GM12873 (cell line): Measurements from ENCODE around the gene CLIC1.

Experiments
- TF ChIP-seq, protein P1 (sequence below): IDR thresholded peaks from 2 replicates; pipeline ENCODE4 v1.5.1; 2012; ENCODE audit warnings: low read depth, mild to moderate bottlenecking, moderate library complexity, low read length, control low read depth; ENCODE audit not compliant: insufficient read depth; ENCODE audit errors: missing control alignments

Gene CLIC1

DNA sequence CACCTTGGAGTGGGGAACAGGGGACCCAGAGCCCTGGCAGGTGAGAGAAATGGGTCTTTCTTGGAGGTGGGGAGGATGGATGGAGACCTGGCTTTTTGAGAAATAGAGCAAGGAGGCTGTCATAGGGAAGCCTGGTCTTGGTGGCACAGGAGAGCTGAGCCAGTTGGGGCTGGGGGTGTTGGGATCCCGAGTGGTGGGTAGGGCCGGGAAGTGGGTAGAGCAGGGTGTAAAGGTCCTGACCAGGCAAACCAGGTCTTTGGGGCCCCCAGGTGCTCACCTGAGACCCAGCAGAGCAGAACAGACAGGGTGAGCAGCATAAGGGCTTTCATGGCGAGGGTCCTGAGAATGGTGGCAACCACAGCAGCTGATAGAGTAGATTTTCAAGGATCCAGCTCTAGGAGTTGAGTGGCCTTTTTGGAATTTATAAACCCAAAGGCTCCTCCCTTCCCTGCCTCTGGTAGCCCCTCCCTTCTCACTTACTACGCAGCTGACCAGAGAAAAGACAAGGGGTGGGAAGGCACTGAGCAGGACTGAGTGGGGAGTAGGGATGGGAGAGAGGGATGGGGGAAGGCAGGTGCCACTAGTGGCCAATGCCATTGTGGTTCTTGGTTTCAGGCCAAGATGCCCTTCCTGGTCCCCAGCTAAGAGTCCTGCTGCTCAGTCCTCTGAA is 14.8 kb downstream of the CLIC1 start, which contains the start of gene LY6G6C:
LY6G6C (minus strand) TSS at position 396 of the 670 bp plus-strand sequence; CDS start at position 329, 67 bp downstream.
- TF ChIP-seq, protein P1, sequence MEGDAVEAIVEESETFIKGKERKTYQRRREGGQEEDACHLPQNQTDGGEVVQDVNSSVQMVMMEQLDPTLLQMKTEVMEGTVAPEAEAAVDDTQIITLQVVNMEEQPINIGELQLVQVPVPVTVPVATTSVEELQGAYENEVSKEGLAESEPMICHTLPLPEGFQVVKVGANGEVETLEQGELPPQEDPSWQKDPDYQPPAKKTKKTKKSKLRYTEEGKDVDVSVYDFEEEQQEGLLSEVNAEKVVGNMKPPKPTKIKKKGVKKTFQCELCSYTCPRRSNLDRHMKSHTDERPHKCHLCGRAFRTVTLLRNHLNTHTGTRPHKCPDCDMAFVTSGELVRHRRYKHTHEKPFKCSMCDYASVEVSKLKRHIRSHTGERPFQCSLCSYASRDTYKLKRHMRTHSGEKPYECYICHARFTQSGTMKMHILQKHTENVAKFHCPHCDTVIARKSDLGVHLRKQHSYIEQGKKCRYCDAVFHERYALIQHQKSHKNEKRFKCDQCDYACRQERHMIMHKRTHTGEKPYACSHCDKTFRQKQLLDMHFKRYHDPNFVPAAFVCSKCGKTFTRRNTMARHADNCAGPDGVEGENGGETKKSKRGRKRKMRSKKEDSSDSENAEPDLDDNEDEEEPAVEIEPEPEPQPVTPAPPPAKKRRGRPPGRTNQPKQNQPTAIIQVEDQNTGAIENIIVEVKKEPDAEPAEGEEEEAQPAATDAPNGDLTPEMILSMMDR, result no peak

DNA sequence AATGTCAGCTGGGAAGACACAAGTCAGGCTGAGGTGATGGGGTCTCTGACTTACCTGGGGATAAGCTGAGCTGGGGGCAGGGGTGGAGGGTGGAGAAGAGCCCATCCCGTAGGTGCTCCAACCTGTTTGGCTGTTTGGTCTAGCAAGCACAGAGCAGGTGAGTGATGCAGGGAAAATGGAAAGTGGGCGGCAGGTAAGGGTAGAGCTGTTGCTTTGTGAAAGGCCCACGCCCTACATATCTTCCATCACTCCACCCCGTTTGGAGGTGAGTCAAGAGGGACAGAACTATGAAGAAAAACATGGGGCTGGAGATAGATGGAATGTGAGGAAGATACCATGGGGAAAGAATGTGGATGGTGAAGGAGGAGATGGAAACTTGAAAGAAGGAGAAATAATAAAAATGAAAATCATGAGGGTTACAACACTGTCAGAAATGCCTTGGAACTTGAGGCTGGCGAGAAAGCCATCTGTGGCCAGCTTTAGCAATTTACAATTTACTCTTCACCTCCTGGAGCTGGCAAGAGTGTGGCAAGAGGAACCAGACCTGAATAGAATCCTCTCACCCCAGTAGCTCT is 16.0 kb downstream of the CLIC1 start:
- TF ChIP-seq, protein P1, result no peak

DNA sequence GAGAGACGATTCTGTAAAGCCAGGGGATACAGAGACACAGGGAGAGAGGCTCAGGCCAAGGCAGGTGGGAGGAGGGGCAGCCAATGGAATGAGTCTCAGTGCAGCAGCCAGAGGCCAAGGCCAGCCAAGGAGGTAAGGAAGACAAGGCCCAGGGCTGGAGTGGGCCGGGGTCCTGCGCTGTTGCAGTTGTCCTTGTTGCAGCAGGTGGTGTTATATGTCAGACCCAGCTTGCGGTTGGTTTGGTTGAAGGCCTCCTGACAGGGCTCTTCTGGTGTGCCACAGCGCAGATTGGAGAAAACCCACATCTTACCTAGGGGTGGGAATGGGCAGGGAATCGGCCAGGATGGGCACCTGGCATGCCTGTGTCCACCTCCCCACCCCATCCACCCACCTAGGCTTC is 17.3 kb downstream of the CLIC1 start:
- TF ChIP-seq, protein P1, result no peak

DNA sequence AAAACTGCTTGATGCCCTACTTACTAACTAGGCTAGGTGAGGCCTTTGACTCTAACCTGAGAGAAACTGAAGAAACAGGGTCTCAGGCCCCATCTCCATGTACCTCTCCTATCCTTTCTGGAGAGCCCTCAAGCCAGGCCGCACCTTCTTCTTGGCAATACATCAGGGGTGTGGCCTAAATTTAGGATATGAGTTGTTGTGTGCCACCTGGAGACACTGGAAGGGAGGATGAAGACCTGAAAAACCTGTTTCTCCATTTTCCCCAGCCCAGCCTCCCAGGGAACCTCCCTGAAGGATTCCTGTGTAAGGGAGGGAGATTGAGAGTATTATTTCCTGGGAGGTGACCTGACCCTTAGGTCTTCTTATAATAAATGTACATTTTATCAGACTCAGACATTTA is 18.1 kb downstream of the CLIC1 start:
- TF ChIP-seq, protein P1, result no peak

DNA sequence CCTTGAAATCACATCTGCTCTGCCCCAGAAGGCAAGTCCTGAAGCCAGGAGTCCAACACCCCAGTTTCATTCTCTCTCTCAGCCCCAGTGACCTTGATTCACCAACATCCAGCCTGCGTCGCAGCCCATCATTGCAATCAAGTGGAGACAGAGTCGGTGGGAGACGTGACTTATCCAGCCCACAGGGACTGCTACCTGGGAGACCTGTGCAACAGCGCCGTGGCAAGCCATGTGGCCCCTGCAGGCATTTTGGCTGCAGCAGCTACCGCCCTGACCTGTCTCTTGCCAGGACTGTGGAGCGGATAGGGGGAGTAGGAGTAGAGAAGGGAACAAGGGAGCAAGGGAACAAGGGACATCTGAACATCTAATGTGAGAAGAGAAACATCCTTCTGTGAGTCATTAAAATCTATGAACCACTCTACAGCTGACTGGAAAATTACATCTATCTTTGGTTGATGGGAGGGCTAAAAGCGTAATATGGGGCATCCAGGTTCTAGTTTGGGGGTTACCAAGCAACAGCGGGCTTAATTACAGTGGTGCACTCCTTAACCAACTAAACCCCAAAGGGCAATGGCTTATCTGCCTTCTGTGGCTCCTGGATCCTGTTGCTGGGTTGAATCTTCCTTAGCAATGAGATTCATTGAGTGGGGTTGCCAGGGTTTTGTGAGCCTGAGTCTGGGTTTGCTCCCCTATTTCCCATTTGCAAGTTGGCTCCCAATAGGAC is 18.7 kb downstream of the CLIC1 start:
- TF ChIP-seq, protein P1, result no peak

DNA sequence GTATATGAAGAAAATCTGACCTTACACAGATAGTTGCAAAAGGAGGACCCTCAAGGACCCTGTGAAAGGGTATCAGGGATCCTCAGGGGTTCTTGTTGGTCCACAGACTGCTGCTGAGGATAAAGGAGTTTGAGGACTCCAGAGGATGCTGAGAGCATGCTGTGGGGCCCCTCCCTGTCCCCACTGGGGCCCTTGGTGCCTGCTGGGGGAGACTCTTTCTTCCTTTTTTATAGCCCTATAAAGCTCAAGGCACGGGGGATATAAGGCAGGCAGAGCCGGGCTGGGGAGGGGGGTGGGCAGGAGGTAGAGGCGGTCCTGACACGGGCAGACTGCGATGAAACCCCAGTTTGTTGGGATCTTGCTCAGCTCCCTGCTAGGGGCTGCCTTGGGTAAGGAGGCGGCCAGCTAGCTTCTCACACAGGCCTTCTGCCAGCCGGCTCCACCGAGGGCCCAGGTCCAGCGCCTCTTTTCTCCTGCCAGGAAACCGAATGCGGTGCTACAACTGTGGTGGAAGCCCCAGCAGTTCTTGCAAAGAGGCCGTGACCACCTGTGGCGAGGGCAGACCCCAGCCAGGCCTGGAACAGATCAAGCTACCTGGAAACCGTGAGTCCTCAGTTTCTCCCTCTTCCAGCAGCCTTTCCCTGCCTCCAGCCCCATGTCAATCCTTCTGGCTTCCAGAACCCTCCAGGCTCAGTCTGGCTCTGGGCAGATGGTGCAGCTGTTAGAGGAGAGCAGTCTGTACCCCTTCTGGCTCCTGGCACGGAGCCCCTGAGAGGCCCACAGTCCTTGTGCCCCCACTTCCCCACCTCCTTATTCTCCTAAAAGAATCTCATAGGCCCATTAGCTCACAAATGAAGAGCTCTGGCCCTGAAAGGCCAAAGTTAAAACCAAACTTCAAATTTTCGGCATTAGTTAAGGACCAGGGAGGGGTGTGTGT is 21.0 kb downstream of the CLIC1 start, which contains the start of gene LY6G6D:
LY6G6D (plus strand) TSS at position 327 of the 937 bp plus-strand sequence; CDS start at position 335, 8 bp downstream.
- TF ChIP-seq, protein P1, result no peak
